GM11168 (cell line): Measurements from ENCODE around the gene OTULIN.

Experiments used
- in situ Hi-C: fragments of 300-500 bp; cut with MboI; formaldehyde crosslinking; loops from one replicate; pipeline ENCODE4 v1.12.0; 2022; ENCODE audit warnings: low sequenced_read_pairs; ENCODE audit not compliant: unreplicated experiment

Gene OTULIN

DNA sequence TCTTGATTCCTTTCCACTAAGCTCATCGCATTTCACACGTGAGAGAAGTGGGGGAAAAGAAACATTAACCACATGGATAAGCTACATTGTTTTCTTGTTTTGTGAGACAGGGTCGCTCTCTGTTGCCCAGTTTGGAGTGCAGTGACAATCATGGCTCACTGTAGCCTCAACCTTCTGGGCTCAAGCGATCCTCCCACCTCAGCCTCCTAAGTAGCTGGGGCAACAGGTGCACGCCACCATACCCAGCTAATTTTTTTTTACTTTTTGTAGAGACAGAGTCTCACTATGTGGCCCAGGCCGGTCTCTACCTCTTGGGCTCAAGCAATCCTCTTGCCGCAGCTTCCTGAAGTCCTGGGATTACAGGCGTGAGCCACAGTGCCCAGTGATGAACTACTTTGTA is 2.8 kb downstream of the OTULIN start:
- in situ Hi-C loops = no loop called here

DNA sequence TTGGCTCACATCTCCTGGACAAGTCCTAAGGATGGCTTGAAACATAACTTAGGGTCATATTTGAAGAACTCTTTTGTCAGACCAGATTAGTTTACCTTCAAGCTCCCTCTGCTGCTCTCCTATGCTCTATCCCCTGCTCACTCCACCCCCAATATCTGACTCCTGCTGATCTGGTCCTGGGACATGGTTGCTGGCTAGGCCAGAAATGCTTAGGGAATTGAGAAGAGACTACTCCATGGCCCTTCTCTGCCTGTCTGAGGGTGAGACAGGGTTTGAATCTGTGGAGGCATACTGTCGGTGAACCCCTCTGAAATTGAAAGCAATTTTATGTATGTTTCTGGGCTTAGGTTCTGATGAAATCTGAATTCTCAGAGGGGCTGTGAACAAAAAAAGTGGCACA is 3.3 kb downstream of the OTULIN start:
- in situ Hi-C loops = no loop called here

DNA sequence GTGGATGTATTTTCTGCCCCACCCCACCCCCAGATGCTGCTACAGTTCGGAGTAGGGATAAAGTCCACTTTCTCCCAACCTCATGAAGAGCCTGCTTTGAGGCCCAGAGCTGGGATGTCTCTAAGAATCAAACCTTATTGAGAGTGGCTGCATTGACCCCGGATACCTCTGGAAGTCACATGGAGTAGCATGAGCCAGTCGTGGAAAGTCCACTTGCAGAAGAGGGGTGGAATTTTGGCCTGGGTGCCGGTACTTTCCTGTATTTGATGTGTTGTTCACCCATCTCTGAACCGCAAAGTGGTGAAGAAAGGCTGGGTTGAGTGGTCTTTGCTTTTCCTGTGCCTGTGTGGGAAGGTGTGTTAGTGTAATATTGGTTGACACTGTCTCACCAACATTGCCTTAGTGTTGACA is 3.7 kb downstream of the OTULIN start:
- in situ Hi-C loops = no loop called here

DNA sequence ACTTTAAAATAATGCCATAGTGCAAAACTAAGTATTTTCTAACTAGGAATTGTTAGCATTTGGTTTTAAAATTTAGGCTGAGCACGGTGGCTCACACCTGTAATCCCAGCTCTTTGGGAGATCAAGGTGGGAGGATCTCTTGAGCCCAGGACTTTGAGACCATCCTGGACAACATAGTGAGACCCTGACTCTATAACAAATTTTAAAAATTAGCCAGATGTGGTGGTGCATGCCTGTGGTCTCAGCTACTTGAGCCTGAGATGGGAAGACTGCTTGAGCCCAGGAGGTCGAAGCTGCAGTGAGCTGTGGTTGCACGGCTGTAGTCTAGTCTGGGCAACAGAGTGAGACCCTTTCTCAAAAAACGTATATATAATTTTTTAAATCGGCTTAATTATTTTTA is 4.9 kb downstream of the OTULIN start:
- in situ Hi-C loops = no loop called here

DNA sequence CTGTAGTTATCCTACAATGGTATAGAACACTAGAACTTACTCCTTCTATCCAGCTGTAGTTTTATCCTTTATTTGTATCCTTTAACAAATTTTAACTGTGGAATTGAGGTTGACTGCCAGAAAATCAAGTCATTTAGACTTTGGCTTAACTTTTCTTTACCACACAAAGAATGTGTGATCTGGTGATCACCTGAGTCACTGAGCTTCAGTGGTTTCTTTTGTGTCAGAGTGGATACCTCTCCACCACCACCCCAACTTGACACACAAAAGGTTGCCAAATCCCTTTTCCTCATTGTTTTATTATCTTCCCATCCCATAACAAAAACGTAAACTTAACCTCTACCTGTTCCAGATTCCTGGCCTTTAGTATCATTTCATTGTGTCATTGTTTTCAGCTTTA is 5.5 kb downstream of the OTULIN start:
- in situ Hi-C loops = no loop called here

DNA sequence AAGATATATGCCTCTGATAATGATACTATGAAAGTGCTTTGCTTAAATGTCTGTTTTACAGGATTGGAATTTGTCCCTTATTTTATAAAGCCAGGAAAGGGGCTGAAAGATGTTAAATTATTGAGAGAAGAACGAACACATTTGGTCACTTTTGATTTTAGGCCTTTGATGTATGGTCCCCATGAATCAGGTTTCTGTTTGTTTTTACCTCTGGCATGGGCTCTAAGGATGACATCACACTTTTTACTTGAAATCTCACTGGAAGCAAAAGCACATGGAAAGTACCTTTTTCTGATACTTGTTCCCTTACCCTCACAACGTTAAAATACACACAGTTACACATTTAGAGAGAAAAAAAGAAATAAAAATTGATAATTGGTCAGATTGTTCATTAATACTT is 6.9 kb downstream of the OTULIN start:
- in situ Hi-C loops = no loop called here

DNA sequence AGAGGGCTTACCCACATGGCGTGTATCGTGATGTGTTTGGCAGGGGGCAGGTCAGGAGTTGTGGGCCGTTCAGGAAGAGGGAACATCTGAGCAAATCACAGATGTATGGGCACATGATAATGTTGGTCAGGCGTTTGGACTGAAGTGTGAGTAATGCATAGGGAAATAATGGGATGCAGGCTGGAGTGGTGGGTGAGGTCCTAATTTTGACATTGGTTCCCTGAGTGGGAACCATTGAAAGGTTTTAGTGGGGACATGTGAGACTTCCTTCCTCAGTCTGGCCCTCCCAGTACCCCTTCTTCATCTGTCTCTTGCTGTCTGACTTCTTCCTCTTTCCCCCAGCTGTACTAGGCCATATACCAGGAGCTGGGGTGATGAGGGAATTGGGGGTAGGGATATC is 7.6 kb downstream of the OTULIN start:
- in situ Hi-C loops = no loop called here

DNA sequence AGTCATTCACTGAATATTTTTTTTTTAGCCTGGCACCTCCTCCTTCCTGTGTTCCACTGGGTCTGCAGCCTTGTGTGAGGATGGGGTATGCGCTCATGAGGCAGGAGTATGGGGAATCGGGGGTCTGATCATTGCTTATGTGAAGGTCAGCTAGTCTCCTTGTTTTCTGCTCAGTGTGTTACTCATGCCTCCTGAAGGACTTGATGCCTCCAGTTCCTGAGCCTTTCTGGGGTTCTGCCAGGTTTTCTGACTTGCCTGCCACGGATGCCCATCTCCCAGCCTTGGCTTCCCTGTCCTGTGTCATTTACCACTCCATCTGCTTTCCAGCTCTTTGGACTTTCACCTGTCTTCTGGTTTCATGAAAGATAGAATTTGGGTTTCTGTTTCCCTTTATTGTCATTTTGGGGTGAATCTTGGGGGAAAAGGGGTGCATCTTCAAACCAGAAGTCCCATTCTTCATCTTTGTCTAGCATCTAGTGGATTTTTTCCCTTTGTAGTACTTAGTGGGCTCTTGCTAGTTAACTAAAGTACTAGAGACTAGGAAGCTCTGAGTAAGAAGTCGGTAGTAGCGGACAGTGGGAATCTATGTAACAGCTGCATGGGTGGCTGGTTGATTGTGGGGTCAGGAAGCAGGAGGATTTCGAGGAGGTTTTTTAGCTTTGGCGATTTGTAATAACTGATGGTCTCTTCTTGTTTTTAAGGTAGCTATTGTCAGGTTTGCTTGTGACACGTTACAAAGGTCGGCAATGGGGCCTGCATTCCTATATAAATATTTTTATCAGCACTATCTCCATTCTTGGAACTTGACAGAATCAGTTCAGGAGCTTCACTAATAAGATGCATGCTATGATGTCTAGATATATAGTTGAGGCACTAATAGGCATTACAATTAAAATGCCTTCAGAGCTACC is 8.2 kb downstream of the OTULIN start:
- in situ Hi-C loops = no loop called here

DNA sequence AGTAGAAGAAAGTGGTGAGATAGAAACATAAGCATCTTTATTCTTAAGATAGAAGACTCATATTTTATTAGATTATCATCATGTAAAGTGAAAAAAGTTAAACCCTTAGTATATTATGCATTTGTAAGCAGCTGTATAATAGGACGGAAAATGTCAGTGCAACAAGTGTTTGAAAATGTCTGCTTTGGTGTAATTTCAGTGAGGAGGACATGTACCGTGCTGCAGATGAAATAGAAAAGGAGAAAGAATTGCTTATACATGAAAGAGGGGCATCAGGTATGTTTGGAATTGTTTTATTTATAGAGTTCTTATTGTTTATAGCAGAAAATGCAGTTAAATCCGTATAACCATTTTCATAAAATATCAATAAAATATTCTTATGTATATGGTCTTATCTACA is 8.9 kb downstream of the OTULIN start:
- in situ Hi-C loops = no loop called here

DNA sequence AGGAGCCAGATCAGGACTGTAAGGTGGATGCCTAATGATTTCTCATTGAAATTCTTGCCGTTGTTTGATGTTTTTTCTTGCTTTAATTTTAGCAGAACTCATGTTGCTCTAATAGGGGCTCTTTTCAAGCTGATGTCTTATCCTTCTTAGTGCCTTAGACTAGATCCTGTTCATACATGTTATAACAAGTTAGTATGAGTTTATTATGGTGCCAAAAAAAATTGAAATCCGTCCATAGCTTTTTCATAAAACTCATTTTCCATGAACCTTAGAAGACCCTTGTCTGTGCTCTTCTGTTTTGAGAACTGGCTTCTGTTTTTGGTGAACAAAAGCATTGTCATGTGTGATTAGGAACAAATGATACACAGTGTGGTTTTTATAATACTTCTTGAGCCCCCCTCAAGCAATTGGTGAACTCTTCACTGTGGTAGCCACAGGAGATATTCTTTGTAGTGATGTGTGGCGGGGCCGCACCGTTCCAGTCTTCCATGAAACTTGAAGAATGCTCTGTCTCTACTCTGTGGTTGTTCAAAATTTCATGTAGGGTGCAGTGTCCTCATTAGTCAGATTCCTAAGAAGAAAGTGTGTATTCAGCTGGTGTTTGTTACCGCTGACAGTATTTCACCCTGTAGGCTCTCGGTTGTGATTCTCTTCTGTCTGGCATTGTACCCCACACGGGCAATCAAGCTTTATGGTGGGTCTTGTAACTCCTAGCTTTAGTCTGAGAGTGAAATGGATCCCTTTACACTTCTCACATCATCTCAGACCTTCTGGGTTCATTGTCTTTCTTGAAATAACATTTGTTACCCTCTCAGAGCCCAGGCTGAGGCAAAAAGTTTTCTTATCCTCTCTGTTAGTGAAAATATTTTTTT is 10.7 kb downstream of the OTULIN start:
- in situ Hi-C loops = no loop called here

DNA sequence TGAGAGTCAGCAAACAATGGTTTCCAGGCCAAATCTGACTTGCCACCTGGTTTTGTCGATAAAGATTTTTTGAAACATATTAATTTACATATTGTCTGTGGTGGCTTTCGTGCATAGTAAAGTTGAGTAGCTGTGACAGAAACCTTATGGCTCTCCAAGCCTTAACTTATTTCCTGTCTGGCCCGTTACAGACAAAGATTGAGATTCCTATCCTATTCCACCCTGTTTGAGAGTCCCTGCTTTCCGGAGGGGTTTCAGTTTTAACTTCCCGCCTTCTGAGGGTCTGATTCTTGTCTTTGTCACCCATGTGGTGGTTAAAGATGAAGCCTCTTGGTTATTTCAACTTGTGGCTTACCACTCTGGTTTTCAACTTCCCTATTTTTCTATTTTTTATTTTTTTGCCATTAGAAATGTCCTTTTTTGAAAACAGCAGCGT is 11.4 kb downstream of the OTULIN start:
- in situ Hi-C loops = no loop called here

DNA sequence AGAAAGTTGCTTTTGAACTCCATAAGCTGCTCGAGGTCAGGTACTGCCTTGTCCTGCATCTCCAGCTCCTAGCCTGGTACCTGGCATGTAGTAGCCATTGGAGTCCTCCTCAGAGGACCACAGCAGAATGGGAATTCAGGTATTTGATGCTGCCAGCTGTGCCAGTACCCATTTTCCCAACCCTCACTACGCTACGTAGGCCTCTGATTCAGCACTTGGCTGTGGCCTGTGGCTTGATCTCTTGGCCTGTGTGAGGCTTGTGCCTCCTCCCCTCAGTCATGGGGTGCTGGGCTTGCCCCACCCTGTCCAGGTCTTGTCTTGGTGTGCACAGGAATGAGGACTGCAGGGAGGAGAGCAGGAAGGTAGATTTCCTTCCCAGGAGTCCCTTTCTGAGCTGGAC is 11.8 kb downstream of the OTULIN start:
- in situ Hi-C loops = no loop called here

DNA sequence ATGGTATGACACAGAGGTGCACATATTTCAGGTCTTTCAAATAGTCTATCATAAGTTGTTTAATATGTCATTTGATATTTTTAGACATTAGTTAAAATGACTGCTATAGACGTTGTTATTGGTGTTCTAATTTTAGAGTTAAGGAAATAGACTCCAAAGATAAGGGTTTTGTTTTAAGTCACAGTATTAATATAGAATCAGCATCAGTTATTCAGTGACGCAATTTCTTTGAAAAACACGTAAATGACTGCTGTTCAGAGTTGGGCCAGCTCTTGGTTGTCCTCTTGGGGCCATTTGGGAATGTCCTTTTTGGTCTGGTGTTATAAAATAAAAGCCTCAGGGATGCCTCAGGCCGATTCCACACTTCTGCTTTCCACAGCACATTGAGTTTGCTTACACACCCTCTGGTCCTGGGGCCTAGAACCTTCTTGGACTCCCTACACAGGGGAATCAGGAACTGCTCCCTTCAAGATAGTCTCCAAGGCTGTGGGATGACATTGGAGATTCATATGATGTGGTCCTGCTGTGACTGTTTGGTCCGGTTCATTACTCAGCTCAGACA is 14.3 kb downstream of the OTULIN start:
- in situ Hi-C loops = no loop called here

DNA sequence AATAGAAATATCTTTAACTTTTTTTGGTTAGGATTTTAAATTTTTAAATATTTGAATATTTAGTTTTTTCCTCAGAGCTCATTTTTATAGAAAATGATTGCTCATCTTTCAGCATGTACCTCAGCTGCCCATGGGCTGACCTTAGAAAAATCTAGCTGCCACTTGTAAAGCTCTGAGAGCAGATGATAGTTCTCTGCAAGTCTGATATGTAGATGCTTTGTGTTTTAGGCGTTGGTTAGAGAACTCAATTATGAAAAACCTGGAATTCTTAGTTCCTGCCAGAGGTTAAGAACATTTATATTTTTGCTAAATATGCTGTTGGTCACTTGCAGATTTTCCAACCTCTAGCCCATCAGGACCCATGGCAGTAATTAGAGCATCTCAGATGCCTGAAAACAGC is 15.1 kb downstream of the OTULIN start:
- in situ Hi-C loops = no loop called here

DNA sequence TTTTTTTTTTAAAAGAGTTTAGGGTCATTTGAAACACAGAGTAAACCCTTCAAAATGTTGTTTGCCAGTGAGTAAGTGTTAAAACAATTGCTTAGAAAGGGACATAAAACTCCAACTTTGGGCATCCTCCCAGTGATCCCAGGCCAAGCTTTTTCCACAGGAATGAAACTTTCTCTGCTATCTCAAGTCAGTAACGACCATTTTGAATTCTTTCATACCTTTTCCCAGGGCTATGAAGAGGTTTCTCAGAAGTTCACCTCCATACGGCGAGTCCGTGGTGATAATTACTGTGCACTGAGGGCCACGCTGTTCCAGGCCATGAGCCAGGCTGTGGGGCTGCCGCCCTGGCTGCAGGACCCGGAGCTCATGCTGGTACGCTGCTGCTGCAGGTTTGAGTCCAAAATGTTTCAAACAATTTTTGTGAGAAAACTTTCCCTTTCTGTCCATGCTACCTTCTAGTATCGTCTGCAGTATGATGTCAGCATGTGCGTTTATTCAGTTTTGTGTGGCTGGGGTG is 16.8 kb downstream of the OTULIN start:
- in situ Hi-C loops = no loop called here

DNA sequence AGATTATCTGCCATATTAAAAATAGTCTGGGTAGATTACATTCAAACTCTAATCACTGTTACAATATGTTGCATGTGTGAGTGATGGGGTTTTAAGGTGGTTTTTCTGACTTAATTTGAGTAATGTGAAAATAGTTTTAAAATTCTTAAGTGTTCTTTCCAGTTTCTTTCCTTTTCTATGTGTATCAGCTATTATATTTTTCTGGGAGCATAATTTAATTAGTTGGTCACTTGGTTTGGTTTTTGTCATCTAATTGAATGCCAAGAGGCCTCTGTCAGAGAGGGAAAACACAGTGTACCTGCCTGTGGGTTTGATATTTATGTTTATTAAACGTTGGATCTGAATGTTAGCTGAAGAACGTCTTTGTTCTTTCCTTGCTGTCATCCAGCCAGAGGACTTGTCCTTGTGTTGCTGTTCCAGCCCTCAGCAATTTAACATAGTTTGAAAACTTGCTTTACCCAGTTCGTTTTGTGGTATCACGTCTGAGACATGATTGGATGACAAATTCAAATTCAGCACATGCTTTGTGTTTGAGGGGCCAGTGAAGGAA is 19.5 kb downstream of the OTULIN start:
- in situ Hi-C loops = no loop called here

DNA sequence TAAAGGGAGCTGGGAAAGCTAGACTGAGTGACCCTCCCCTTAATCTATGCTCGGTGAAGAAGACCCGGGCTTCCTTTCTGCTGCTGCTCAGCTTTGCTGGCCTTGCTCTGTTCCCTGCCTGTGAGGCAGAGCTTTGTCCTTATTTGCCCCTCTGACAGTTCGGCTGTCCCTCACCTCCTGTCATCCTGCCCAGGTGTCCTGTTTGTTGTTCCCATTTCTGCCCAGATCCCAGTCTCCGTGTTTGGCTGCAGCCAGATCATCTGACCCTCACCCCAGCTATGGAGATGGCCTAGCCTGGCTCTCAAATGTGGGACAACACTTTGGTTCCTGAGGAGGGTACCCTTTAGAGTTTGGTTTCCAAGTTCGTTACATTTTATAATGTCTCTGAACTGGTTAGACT is 20.2 kb downstream of the OTULIN start:
- in situ Hi-C loops = no loop called here

DNA sequence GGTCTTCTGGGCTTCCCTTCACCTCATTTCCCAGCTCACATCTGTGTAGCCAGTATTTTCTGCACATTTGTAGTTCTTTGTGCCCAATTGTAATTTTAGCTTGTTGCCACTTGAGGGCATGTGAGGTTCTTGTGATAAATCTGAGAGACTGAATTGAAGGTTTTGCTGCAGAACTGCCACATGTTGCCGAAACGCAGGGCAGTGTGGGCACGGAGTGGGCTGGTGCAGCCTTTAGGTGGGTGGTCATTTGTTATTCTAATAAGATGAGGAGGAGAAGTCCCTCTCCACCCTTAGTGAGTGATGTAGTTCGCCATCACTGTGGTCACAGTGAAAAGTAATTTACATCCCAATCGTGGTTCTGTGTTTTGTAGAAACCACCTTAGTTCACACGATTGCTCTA is 21.2 kb downstream of the OTULIN start:
- in situ Hi-C loops = no loop called here

DNA sequence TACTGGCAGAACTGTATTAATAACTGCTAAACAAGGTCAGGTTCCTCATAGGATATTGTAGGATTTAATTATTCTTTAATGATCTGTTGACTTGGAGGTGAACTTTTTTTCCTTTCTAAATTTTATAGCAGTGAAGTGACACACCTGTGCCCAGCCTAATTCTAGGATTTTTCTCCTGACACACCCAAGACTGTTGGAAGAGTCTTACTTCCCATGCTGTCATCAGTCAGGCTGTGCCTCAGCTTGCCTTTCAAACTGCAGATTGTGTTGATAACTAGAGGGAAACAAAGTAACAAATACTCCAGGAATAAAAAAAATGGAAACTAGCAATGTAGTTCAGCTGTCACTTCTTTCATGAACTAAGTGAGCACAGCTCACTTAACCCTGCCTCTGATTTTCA is 22.0 kb downstream of the OTULIN start:
- in situ Hi-C loops = no loop called here

DNA sequence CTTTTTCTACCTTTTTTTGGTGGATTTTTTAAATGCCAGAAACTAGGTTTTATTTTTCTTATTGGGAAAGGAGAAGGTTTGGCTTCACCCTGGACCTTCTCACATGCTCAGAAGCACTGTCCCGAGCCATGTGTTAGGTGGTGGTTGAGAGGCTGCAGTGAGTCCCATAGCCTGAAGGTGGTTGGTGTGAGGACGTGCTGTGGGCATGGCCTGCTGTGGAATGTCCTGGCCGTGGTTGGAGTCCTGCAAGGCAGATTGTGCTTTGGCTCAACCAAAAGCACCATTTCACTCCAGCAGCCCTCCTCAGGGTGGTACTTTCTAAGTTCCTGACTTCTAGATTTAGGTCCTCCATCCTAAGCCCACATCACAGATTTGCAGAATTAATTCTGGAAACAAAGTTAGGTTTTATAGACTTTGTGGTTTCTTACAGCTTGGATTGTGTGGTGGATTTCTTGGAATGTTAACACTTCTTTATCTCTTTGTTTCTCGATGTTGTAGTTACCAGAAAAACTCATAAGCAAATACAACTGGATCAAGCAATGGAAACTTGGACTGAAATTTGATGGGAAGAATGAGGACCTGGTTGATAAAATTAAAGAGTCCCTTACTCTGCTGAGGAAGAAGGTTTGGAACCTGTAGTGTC is 22.6 kb downstream of the OTULIN start:
- in situ Hi-C loops = no loop called here
